ENCODE results near the gene WWP2.
A peak's percentile ranks its signal among the peaks of the same experiment; 100 is the strongest.
"Not testable (repeated sequence)": the region's sequence is repeated elsewhere in the genome, so short reads cannot be mapped to it uniquely, and the experiment has no call there.

The WWP2 gene

GRCh38 chr16:69761983-69762813 is at the start of gene WWP2:
Gene WWP2, plus strand, starts transcription at chr16:69762332. Its CDS starts 24,679 bp downstream, at chr16:69787011.
- DNase-seq (ENCODE audit: low read depth in 2 of 3, low spot score in 1 of 3) = peak; percentile 45 to 65 (median 53)

DNA sequence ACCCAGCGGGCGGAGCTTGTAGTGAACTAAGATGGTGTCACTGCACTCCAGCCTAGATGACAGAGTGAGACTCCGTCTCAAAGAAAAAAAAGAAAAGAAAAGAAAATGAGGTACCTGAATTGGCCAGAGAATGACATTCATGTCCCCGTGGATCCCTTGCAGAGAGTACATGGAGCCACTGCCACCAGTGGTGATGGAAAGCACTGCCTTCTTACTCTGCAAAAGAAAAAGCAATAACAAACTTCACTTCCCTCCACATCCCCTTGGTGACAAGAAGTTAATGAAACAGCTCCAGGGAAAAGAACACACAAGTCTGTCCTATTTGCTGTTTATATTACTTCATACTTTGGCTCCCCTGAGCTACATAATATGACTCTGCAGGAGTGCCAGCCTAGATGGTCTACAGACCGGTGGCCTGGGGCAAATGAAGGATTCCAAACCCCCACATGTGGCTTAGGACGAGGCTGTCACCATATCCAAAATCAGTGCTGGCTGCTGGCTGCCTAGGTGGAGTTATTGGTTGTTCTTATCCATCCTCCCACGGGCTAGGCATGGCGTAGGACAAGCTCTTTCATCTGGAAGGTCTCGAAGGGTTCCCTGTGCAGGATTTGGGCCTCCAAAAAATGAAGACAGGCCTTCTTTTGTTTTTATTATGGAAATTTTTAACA is 49.1 kb upstream of the WWP2 start:
- DNase-seq (ENCODE audit: low read depth in 2 of 3, low spot score in 1 of 3) = no peak

- no peak for DNase-seq (ENCODE audit: low read depth in 2 of 3, low spot score in 1 of 3)
These were observed 45.1 kb upstream of the WWP2 start for GRCh38 chr16:69717066-69717465.

DNA sequence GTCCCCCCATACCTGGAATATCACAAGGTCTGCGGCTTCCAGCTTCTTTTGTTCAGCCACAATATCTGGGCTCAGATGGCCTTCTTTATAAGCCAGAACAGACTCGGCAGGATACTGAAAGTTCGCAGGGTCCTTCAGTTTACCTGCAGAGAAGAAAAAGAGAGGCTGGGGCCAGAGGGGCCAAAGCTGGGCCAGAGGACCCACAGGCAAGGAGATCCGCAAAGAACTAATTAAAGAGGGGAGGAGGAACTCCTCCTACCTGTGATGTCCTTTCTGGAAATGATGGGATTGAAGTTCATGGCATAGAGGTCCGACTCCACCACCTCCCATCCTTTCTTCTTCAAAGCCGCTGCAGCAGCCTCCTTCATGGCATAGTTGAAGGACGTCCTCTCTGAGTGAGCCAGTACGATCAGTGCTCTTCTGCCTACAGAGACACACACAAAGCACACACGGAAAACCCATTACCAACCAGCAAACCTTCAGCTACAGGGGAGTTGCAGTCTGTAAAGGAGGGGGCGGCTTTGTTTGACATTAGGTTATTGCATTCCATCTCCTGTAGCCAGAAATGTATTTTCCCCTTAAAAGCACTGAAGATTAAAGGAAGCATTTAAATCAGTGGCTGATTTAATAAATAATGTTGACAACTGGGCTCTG is 43.9 kb upstream of the WWP2 start:
- DNase-seq (ENCODE audit: low read depth in 2 of 3, low spot score in 1 of 3) = no peak

DNA sequence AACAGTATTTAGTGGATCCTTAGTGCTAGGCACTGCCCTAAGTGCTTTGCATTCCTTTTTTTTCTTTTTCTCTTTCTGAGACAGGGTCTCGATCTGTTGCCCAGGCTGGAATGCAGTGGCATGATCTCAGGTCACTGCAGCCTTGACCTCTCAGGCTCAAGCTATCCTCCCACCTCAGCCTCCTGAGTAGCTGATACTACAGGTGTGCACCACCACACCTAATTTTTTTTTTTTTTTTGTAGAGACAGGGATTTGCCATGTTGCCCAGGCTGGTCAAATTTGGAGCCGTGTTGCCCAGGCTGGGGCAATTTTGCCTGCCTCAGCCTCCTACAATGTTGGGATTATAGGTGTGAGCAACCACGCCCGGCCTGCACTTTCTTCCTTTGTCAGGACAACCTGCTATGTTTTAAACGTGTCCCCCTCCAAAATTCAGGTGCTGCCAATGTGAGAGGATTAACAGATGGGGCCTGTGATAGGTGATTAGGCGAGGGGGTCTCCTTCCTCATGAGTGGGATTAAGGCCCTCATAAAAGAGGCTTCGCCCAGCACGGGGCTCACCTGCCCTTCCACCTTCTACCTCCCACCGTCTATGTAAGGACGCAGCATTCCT is 41.2 kb upstream of the WWP2 start:
- DNase-seq (ENCODE audit: low read depth in 2 of 3, low spot score in 1 of 3) = no peak

GRCh38 chr16:69721441-69721957 is 40.6 kb upstream of the WWP2 start:
- no peak for DNase-seq (ENCODE audit: low read depth in 2 of 3, low spot score in 1 of 3)

- no peak for DNase-seq (ENCODE audit: low read depth in 2 of 3, low spot score in 1 of 3)
These were observed 37.7 kb upstream of the WWP2 start for GRCh38 chr16:69724414-69724873.

DNA sequence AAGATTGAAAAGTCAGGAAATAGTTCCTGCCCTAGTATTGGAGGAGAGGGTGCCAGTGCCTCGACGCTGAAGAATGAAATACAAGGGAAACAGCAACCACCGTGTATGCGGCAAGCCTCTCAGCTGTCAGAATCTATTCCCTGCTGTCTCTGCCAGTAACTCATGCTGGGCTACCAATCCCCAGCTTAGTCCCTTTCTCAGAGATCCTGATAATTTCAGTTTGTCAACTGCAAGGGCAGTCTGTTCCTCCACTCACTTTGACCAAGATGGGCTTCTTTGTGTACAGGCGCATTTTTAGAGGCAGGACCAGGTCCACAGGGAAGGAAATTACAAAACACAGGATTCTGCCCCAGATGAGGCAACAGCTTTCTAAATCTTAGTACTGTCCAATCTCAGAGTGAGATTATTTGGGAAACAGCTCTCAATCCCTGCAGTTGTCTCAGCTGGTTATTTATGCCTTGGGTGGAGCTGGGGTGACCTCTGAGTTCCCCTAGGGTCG is 37.1 kb upstream of the WWP2 start:
- DNase-seq (ENCODE audit: low read depth in 2 of 3, low spot score in 1 of 3) = no peak

- no peak for DNase-seq (ENCODE audit: low read depth in 2 of 3, low spot score in 1 of 3)
These were observed 36.4 kb upstream of the WWP2 start for GRCh38 chr16:69725480-69726312.

DNA sequence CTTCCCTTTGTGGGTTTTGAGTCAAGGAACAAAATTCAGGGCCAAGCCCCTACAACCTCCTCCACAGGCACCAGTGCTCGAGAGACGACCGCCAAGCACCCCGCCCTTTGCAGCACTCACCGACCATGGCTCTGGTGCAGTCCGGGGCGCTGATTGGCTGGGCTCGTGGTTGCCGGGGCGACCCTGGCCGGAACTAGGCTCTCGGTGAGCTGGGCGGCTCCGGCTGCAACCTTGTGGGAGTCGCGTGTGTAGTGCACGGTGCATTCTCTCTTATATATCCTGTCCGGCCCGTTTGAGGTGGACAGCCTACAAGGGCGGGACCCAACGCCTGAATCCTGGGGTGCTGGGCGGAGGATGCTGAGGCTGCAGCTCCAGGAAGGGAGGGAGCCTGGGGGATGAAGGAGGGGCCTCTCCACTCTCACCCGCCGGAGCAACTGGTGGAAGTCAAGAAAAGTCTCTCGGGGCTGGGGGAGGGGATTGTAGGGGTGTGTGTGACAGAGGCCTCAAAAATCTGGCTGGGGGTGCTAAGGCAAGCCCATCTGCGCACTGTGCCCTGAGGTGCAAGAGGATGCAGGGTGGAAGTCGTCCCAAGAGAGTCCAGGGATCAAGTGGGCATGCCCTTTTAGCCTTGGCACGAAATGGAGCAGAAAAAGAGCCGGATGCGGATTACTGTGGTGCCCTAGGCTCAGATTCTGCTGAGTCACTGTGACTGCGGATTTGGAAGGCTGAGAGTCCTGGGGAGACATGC is 35.6 kb upstream of the WWP2 start, which contains the start of gene NQO1:
TSS of gene NQO1 (minus strand) at position 248 of the 748 bp plus-strand sequence. CDS start at position 127, 121 bp downstream.
- peak; percentile 85 to 89 (median 86) for DNase-seq (ENCODE audit: low read depth in 2 of 3, low spot score in 1 of 3)

GRCh38 chr16:69727916-69728270 is 34.2 kb upstream of the WWP2 start:
- DNase-seq (ENCODE audit: low read depth in 2 of 3, low spot score in 1 of 3) = no peak

- not testable (repeated sequence) for DNase-seq (ENCODE audit: low read depth in 2 of 3, low spot score in 1 of 3)
These were observed 33.1 kb upstream of the WWP2 start for GRCh38 chr16:69729030-69729429.

DNA sequence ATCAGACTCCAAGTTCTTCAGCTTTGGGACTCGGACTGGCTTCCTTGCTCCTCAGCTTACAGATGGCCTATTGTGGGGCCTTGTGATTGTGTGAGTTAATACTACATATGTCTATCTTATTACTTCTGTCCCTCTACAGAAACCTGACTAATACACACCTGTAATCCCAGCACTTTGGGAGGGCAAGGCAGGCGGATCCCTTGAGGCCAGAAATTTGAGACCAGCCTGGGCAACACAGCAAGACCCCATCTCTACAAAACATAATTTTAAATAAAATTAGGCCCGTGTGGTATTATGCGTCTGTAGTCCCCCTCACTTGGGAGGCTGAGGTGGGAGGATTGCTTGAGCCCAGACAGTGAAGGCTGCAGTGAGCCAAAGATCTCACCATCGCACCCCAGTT is 30.9 kb upstream of the WWP2 start:
- DNase-seq (ENCODE audit: low read depth in 2 of 3, low spot score in 1 of 3) = not testable (repeated sequence)

DNA sequence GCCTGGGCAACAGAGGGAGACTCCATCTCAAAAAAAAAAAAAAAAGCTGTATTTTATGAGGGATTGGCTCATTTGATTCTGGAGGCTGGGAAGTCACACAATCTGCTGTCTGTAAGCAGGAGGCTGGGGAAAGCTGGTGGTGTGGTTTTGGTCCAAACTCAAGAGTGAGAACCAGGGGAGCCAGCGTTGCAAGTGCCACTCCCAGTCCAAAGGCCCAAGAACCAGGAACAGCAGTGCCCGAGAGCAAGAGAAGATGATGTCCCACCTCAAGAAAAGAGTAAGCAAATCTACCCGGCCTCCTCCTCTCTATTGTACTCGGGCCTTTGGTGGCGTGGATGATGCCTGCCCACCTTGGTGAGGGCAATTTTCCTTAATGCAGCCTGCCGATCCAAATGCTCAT is 30.0 kb upstream of the WWP2 start:
- DNase-seq (ENCODE audit: low read depth in 2 of 3, low spot score in 1 of 3) = no peak

DNA sequence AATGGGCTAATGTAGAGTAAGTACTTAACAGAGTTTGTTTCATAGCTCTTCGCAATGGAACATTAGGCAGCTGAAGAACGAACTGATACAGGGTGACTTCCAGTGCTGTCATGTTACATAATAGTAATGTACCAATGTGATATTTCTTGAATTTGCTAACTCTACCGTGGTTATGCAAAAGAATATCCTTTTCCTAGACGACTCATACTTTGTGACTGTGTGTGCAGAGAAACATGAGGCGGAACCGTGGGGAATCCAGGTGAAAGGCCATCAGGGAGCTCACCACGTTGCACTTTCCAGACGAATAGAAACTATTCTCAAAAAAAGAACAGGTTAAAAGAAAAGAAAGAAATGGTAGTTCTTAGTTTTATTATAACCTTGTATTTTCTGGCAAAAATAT is 20.6 kb upstream of the WWP2 start:
- no peak for DNase-seq (ENCODE audit: low read depth in 2 of 3, low spot score in 1 of 3)

DNA sequence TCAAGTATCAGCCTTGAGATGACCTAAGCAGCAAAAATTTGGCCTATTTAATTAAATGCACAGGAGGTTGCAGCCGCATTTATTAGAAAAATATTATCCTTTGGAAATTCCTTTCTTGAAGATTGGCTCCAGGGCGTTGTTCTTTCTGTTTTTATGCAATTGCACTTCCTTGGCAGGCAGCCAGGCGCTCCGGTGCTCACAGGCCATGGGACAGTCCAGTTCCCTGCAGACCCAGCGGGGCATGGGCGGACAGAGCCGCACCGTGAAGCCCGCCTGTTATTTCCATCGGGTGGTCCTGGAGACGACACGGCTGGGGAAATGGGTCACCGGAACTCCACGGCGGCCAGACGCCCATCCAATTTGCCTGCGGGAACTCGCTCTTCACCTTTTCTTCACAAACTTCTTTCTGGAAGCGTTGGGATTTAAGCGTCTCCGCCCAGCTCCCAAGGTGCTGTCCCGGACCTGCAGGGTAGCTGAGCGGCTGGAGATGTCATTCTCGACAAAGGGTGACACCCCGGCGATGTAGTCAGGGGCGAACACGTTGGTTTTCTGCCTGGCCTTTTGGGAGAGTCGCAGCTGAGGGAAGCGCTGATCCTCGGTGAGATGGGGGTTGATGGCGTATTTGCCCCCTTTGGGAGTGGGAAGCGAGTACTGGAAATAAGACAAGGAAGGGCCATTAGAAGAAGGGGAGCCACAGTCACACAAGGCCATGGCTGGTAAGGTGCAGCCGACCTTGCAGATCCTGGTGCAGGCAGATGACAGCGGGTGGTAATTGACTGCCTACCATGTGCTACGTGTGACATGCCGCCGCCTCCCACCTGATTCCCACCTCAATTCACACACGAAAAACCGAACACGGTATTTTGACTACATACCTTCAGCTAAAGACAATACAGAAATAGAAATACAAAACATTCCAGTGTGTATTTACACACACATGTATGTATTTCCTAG is 19.9 kb upstream of the WWP2 start:
- DNase-seq (ENCODE audit: low read depth in 2 of 3, low spot score in 1 of 3) = no peak

DNA sequence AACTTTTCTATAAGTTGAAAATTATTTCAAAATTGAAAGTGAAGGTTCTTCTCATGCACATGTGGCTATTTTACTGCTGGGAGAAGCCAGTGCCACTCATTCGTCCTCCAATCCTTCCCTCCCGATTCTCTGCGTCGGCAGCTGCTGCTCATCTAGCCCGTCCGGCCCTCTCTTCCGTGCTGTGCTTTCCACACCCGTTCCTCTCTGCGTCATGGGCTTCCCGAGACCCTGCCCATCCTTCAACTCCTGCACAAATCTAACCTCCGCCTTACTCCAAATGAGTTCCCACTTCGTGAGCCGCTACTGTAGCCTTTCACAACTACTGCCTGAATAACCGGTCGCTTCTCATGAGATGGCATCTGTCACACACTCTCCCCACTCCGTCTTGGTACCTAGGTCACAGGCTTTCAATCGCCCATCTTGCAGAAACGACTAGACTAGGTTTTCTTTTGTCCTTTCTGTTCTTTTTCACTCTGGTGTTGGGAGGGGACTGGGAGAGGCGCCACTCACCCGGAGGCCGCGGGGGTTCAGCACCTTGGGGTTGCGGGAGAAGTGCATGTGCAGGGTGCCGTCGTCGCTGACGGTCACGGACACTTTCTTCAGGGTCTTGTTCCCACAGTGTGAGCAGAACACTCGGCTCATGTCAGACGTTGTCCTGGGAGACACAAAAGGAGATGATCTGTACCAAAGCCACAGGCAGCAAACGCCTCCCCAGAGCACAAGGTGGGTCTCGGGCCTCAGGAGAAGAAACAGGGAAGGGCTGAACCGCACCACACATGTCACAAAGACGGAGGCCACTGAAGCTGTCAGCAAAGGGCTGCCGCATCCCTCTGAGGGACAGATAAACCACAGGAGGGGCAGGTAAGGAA is 17.5 kb upstream of the WWP2 start:
- DNase-seq (ENCODE audit: low read depth in 2 of 3, low spot score in 1 of 3) = no peak
